GM19193 (cell line): ENCODE measurements around the gene MEDAG.

ENCODE experiments used
- POLR2A ChIP-seq: IDR thresholded peaks from 4 replicates; pipeline ENCODE4 v1.6.1; 2011; ENCODE audit not compliant: insufficient read depth, insufficient read length; ENCODE audit errors: extremely low read depth

MEDAG gene

GRCh38 chr13:30882996-30883766 is 22.9 kb upstream of the MEDAG start:
- TF ChIP-seq POLR2A = no peak

GRCh38 chr13:30884543-30884942 is 21.5 kb upstream of the MEDAG start:
- no peak for TF ChIP-seq POLR2A

GRCh38 chr13:30889196-30889690 is 16.8 kb upstream of the MEDAG start:
- no peak for TF ChIP-seq POLR2A

- TF ChIP-seq POLR2A = no peak
Observed at GRCh38 chr13:30892966-30893365, 13.1 kb upstream of the MEDAG start.

- TF ChIP-seq POLR2A = no peak
Observed at GRCh38 chr13:30895773-30896172, 10.3 kb upstream of the MEDAG start.

GRCh38 chr13:30898070-30898469 is 8.0 kb upstream of the MEDAG start:
- no peak for TF ChIP-seq POLR2A

GRCh38 chr13:30898678-30899241 is 7.3 kb upstream of the MEDAG start:
- TF ChIP-seq POLR2A = no peak

GRCh38 chr13:30900436-30900835 is 5.6 kb upstream of the MEDAG start:
- TF ChIP-seq POLR2A = no peak

GRCh38 chr13:30900952-30901749 is 4.9 kb upstream of the MEDAG start:
- no peak for TF ChIP-seq POLR2A

GRCh38 chr13:30904043-30904442 is 2.0 kb upstream of the MEDAG start:
- no peak for TF ChIP-seq POLR2A

GRCh38 chr13:30906411-30907051 is 460 bp downstream of the MEDAG start:
- TF ChIP-seq POLR2A = no peak

GRCh38 chr13:30907121-30907861 is 1.2 kb downstream of the MEDAG start:
- TF ChIP-seq POLR2A = no peak

- TF ChIP-seq POLR2A = no peak
Observed at GRCh38 chr13:30908416-30908980, 2.4 kb downstream of the MEDAG start.

GRCh38 chr13:30910676-30911075 is 4.6 kb downstream of the MEDAG start:
- no peak for TF ChIP-seq POLR2A
